ENCODE results near the gene CEP85L. TPM values are rescaled to one million over a fixed set of nuclear protein-coding genes. Genes with fewer than 3 reads are reported as not detected.

Gene CEP85L
- total RNA-seq, 1 donor from 2014 or later = 19.3 TPM

DNA sequence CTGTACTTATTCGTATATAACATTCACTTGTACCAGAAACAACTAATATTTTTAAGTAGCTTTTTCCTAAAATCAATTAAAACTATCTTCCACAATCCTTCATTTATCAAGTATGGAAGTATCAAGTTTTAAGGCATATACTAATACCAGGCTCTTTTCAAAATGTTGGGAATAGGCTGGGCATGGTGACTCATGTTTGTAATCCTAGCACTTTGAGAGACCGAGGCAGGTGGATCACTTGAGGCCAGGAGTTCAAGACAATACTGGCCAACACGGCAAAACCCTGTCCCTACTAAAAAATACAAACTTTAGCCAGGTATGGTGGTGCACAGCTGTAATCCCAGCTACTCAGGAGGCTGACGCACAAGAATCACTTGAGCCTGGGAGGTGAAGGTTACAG lies 129.0 kb downstream of the CEP85L start:
- no peaks in the 10 kb centered on the region for H3K27me3 ChIP-seq (ENCODE audit: insufficient read depth, low read length)
- TF ChIP-seq, protein P1, sequence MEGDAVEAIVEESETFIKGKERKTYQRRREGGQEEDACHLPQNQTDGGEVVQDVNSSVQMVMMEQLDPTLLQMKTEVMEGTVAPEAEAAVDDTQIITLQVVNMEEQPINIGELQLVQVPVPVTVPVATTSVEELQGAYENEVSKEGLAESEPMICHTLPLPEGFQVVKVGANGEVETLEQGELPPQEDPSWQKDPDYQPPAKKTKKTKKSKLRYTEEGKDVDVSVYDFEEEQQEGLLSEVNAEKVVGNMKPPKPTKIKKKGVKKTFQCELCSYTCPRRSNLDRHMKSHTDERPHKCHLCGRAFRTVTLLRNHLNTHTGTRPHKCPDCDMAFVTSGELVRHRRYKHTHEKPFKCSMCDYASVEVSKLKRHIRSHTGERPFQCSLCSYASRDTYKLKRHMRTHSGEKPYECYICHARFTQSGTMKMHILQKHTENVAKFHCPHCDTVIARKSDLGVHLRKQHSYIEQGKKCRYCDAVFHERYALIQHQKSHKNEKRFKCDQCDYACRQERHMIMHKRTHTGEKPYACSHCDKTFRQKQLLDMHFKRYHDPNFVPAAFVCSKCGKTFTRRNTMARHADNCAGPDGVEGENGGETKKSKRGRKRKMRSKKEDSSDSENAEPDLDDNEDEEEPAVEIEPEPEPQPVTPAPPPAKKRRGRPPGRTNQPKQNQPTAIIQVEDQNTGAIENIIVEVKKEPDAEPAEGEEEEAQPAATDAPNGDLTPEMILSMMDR (IDR thresholded peaks at IDR 0.05; ENCODE audit: insufficient read depth, low read depth, low read length) = no peak
- no peak for TF ChIP-seq EZH2 (IDR thresholded peaks at IDR 0.05; ENCODE audit: insufficient read depth, low read length)
- H3K27ac ChIP-seq (ENCODE audit: low read depth, low read length) = no peak overlapping the region
- H3K79me2 ChIP-seq (ENCODE audit: insufficient read depth, low read length) = peaks cover 24% of the 10 kb centered on the region
- H3K4me1 ChIP-seq (ENCODE audit: insufficient read depth, low read length) = no peaks in the 10 kb centered on the region
- peaks cover 8% of the 10 kb centered on the region for H3K36me3 Mint-ChIP-seq (ENCODE audit: low read depth, unreplicated experiment)
- no peaks in the 10 kb centered on the region for H3K27me3 Mint-ChIP-seq (ENCODE audit: low read depth, unreplicated experiment)
- H3K36me3 ChIP-seq (ENCODE audit: insufficient read depth, low read length) = peaks cover 3% of the 10 kb centered on the region
- no peak for DNase-seq (ENCODE audit: low read depth)
- H3K4me3 ChIP-seq (ENCODE audit: insufficient read depth, low read depth, low read length) = no peak overlapping the region
- peaks cover 3% of the 10 kb centered on the region for H3K4me1 Mint-ChIP-seq (ENCODE audit: low read depth, unreplicated experiment)
- H3K9ac ChIP-seq (ENCODE audit: low read length) = no peak overlapping the region
- H3K27ac Mint-ChIP-seq (ENCODE audit: unreplicated experiment) = no peak overlapping the region
- H4K20me1 ChIP-seq (ENCODE audit: insufficient read depth, low read length) = peaks cover 17% of the 10 kb centered on the region
- H3K9me3 Mint-ChIP-seq (ENCODE audit: unreplicated experiment) = peaks cover 2% of the 10 kb centered on the region
- H3K9me3 ChIP-seq (ENCODE audit: insufficient read depth, low read depth, low read length) = no peaks in the 10 kb centered on the region
- H2AFZ ChIP-seq (ENCODE audit: low read depth, low read length) = no peak overlapping the region
- no peak for FAIRE-seq
- H3K4me2 ChIP-seq (ENCODE audit: low read length) = no peak overlapping the region
- H3K4me3 Mint-ChIP-seq (ENCODE audit: unreplicated experiment) = no peak overlapping the region

DNA sequence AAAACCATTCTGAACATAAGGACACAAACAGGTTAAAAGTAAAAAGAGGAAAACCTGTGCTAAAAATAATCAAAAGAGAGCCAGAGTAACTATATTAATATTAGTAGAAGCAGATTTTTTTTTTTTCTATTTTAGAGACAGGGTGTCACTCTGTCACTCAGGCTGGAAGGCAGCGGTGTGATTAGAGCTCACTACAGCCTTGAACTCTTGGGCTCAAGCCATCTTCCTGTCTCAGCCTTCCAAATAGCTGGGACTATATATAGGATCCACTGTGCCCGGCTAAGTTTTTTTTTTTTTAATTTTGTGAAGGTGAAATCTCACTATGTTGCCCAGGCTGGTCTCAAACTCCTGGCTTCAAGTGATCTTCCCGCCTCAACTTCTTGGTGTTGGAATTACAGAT lies 136.7 kb downstream of the CEP85L start:
- Histone ChIP-seq H3K4me2 (ENCODE audit: low read length) (no peak overlapping the region), H3K4me1 (ENCODE audit: insufficient read depth, low read length) (no peaks in the 10 kb centered on the region), H3K27ac (ENCODE audit: low read depth, low read length) (no peak overlapping the region), H3K27me3 (ENCODE audit: insufficient read depth, low read length) (no peaks in the 10 kb centered on the region), H3K9me3 (ENCODE audit: insufficient read depth, low read depth, low read length) (no peaks in the 10 kb centered on the region), H3K4me3 (ENCODE audit: insufficient read depth, low read depth, low read length) (no peak overlapping the region), H3K36me3 (ENCODE audit: insufficient read depth, low read length) (no peaks in the 10 kb centered on the region), H2AFZ (ENCODE audit: low read depth, low read length) (no peak overlapping the region), H4K20me1 (ENCODE audit: insufficient read depth, low read length) (peaks cover 21% of the 10 kb centered on the region), H3K79me2 (ENCODE audit: insufficient read depth, low read length) (peaks cover 10% of the 10 kb centered on the region), H3K9ac (ENCODE audit: low read length) (no peak overlapping the region)
- no peak overlapping the region for H3K27ac Mint-ChIP-seq (ENCODE audit: unreplicated experiment)
- DNase-seq (ENCODE audit: low read depth) (no peak), FAIRE-seq (no peak)
- H3K4me3 Mint-ChIP-seq (ENCODE audit: unreplicated experiment) = no peak overlapping the region
- TF ChIP-seq EZH2 (IDR thresholded peaks at IDR 0.05; ENCODE audit: insufficient read depth, low read length) = no peak
- TF ChIP-seq, protein P1 (IDR thresholded peaks at IDR 0.05; ENCODE audit: insufficient read depth, low read depth, low read length) = no peak
- H3K27me3 Mint-ChIP-seq (ENCODE audit: low read depth, unreplicated experiment) = no peaks in the 10 kb centered on the region
- H3K4me1 Mint-ChIP-seq (ENCODE audit: low read depth, unreplicated experiment) = no peaks in the 10 kb centered on the region
- peaks cover 2% of the 10 kb centered on the region for H3K9me3 Mint-ChIP-seq (ENCODE audit: unreplicated experiment)
- peaks cover 6% of the 10 kb centered on the region for H3K36me3 Mint-ChIP-seq (ENCODE audit: low read depth, unreplicated experiment)

DNA sequence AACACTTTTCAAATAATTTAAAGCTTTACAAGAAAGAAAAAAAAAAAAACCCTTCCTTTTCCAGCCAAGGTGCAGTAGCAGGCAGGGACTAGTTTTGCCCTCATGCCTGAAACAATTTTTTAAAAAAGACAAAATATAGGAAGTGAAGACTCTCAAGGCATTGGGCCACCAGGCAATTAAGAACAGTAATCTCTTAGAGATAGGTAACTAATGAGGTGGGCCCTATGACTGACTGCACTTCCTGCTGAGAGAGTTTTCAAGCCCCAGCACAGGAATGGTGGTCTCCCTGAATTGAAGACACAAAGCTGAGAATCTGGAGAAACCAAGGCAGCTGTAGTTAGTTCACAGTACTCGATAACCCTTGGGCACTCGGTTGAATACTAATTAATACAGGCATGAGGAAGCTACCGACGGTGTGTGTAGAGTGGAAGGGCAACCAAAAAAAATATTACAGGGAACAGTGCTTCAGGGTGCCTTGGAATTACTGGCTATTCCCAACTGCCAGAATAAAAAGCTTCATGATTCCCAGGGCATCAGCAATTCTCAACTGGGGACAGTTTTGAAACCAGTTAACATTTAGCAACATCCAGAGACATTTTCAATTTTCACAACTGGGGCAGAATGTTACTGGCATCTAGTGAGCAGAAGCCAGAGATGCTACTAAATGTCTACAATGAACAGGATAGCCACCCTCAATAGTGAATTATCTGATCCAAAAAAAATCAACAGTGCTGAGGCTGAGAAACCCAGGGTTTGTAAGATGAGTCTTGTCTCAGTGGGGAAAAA lies 139.3 kb downstream of the CEP85L start:
- FAIRE-seq = no peak
- H4K20me1 ChIP-seq (ENCODE audit: insufficient read depth, low read length) = peaks cover 21% of the 10 kb centered on the region

More for the DNA sequence above, 139.3 kb downstream of the CEP85L start:
- Histone ChIP-seq H2AFZ (ENCODE audit: low read depth, low read length) (no peak overlapping the region), H3K9me3 (ENCODE audit: insufficient read depth, low read depth, low read length) (no peaks in the 10 kb centered on the region), H3K27me3 (ENCODE audit: insufficient read depth, low read length) (no peaks in the 10 kb centered on the region), H3K79me2 (ENCODE audit: insufficient read depth, low read length) (peaks cover 10% of the 10 kb centered on the region), H3K9ac (ENCODE audit: low read length) (no peak overlapping the region), H3K4me2 (ENCODE audit: low read length) (no peak overlapping the region), H3K36me3 (ENCODE audit: insufficient read depth, low read length) (no peaks in the 10 kb centered on the region), H3K27ac (ENCODE audit: low read depth, low read length) (no peak overlapping the region), H3K4me3 (ENCODE audit: insufficient read depth, low read depth, low read length) (no peak overlapping the region), H3K4me1 (ENCODE audit: insufficient read depth, low read length) (no peaks in the 10 kb centered on the region)
- Mint-ChIP-seq H3K4me3 (ENCODE audit: unreplicated experiment) (no peak overlapping the region), H3K36me3 (ENCODE audit: low read depth, unreplicated experiment) (no peaks in the 10 kb centered on the region), H3K4me1 (ENCODE audit: low read depth, unreplicated experiment) (no peaks in the 10 kb centered on the region), H3K27me3 (ENCODE audit: low read depth, unreplicated experiment) (no peaks in the 10 kb centered on the region), H3K27ac (ENCODE audit: unreplicated experiment) (no peak overlapping the region), H3K9me3 (ENCODE audit: unreplicated experiment) (no peaks in the 10 kb centered on the region)
- no peak for TF ChIP-seq EZH2 (IDR thresholded peaks at IDR 0.05; ENCODE audit: insufficient read depth, low read length)
- TF ChIP-seq, protein P1 (IDR thresholded peaks at IDR 0.05; ENCODE audit: insufficient read depth, low read depth, low read length) = no peak
- DNase-seq (ENCODE audit: low read depth) = no peak
